Measurements from ENCODE around the gene EFCAB9. TPM values are rescaled to one million over a fixed set of nuclear protein-coding genes. Genes with fewer than 3 reads are reported as not detected.
"Not testable (repeated sequence)": the region's sequence is repeated elsewhere in the genome, so short reads cannot be mapped to it uniquely, and the experiment has no call there.

EFCAB9 gene
- polyA plus RNA-seq, 1 of the 3 experiments (the other 2 are of a cell fraction) = 0.10 TPM

DNA sequence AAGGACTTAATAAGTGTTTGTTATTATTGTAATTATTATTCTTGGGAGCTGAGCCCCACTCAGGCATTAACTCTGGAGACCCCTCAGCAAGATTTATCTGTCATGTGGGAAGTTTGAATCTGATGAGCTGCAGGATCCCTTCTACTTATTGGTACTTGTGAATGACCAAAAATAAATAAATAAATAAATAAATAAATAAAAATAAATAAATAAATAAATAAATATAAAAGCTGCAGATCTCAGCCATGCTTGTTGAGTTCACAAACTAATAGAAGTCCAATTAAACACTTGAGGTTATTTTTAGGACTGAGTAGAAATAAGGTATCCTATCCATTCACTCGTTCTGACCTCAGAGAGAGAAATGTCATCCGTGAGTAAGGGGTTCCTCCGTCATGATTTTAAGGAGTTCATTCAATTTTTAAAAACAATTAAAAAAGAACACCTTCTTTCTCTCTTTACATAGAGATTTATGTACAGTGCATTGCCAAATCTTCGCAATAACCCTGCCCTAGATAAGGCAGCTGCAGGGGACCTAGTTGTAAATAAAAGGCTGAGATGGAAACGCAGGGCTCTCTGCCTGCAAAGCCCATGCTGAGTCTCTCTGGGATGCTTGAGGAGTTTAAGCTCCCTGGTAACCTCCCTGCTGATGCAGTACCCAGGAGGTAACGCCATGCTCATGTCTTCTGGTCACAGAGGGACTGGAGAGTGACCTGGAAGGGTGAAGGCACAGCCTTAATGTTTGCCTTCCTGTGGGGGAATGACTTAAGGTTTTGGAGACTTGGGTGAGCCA lies 1.2 kb downstream of the EFCAB9 start:
- DNase-seq = no peak
- TF ChIP-seq RXRA (IDR thresholded peaks at IDR 0.05; ENCODE audit: borderline replicate concordance, low read depth) (no peak), RCOR1 (IDR thresholded peaks at IDR 0.05; ENCODE audit: low read length) (no peak)
- H3K4me3 ChIP-seq (ENCODE audit: low read depth in 2 of 2, low read length in 1 of 2) = no peak overlapping the region
- no peaks in the 10 kb centered on the region for H3K9me3 ChIP-seq
- H3K36me3 ChIP-seq (replicated peaks in 1 of 2; ENCODE audit: control insufficient read depth in 1 of 2, insufficient read depth in 2 of 2, low read length in 1 of 2) = no peaks in the 10 kb centered on the region
- H2AFZ ChIP-seq (ENCODE audit: low read depth) = no peak overlapping the region
- no peak overlapping the region for H3K9ac ChIP-seq
- H4K20me1 ChIP-seq (ENCODE audit: insufficient read depth) = no peaks in the 10 kb centered on the region
- H3K27me3 ChIP-seq (ENCODE audit: insufficient read depth) = no peaks in the 10 kb centered on the region
- no peaks in the 10 kb centered on the region for H3K4me1 ChIP-seq (ENCODE audit: control insufficient read depth in 1 of 2, insufficient read depth in 2 of 2, low read depth in 1 of 2, low read length in 1 of 2)
- ChIA-PET CTCF (interaction anchor here (0.6 to 1.7 kb wide), 3 partner anchors 88 to 803 kb away, joined by 3 to 4 read pairs (median 3); no protein-coding TSS in a partner anchor), POLR2A (no interaction called here)
- H3K27ac ChIP-seq (ENCODE audit: low read depth in 2 of 2, low read length in 1 of 2) = no peak overlapping the region
- WGBS (ENCODE audit: low lambda C conversion rate) = 94% methylated on average over 5 of the region's 6 CpGs
- H3K9me2 ChIP-seq = no peaks in the 10 kb centered on the region
- no peaks in the 10 kb centered on the region for H3K79me2 ChIP-seq (ENCODE audit: insufficient read depth)
- no peak overlapping the region for H3K4me2 ChIP-seq
- H3F3A ChIP-seq (replicated peaks; ENCODE audit: insufficient read depth) = no peaks in the 10 kb centered on the region

DNA sequence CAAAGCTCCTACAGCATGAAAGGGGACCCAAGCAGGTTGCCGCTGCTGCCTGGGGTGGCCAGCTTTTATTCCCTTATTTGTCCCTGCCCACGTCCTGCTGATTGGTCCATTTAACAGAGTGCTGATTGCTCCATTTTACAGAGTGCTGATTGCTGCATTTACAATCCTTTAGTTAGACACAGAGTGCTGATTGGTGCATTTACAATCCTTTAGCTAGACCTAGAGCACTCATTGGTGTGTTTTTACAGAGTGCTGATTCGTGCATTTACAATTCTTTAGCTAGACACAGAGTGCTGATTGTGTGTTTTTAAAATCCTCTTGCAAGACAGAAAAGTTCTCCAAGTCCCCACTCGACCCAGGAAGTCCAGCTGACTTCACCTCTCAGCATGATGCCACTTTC lies 3.8 kb downstream of the EFCAB9 start:
- 89% methylated on average over 4 of the region's 4 CpGs for WGBS (ENCODE audit: low lambda C conversion rate)
- CTCF ChIA-PET = interaction anchor here (0.6 to 1.1 kb wide), 2 partner anchors 15 to 86 kb away, joined by 3 read pairs; partner anchors contain the start of gene UBTD2
- H3F3A ChIP-seq (replicated peaks; ENCODE audit: insufficient read depth); DNase-seq; H3K36me3 ChIP-seq (replicated peaks in 1 of 2; ENCODE audit: control insufficient read depth in 1 of 2, insufficient read depth in 2 of 2, low read length in 1 of 2); H3K4me1 ChIP-seq (ENCODE audit: control insufficient read depth in 1 of 2, insufficient read depth in 2 of 2, low read depth in 1 of 2, low read length in 1 of 2); H3K9me3 ChIP-seq; H4K20me1 ChIP-seq (ENCODE audit: insufficient read depth); H3K27me3 ChIP-seq (ENCODE audit: insufficient read depth); H3K4me2 ChIP-seq; H3K79me2 ChIP-seq (ENCODE audit: insufficient read depth); H3K9ac ChIP-seq; POLR2A ChIA-PET; H3K27ac ChIP-seq (ENCODE audit: low read depth in 2 of 2, low read length in 1 of 2); H3K4me3 ChIP-seq (ENCODE audit: low read depth in 2 of 2, low read length in 1 of 2); H3K9me2 ChIP-seq; H2AFZ ChIP-seq (ENCODE audit: low read depth): not testable (repeated sequence)

DNA sequence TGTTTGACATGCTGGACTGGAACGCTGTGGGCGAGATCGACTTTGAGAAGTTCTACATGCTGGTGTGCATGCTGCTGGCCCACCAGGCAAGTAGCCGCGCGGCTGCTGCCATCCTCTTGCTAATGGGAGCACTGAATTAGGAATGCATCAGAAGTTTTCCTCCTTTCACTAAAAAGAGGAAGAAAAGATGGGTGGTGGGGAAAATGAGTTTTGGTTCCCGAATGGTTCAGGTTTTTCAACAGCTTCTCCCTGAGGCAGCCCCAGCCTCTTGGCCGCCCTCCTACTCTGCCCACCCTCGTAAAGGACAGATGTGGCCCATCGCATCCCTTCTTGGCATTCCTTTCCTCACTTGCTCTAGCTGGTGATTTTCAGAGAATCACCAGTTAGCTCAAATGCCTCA lies 5.5 kb downstream of the EFCAB9 start:
- Histone ChIP-seq H3K4me1 (ENCODE audit: control insufficient read depth in 1 of 2, insufficient read depth in 2 of 2, low read depth in 1 of 2, low read length in 1 of 2) (no peaks in the 10 kb centered on the region), H3K27ac (ENCODE audit: low read depth in 2 of 2, low read length in 1 of 2) (no peak overlapping the region), H3K9ac (no peak overlapping the region), H3K79me2 (ENCODE audit: insufficient read depth) (no peaks in the 10 kb centered on the region), H3K4me3 (ENCODE audit: low read depth in 2 of 2, low read length in 1 of 2) (no peak overlapping the region), H4K20me1 (ENCODE audit: insufficient read depth) (no peaks in the 10 kb centered on the region), H3F3A (replicated peaks; ENCODE audit: insufficient read depth) (no peaks in the 10 kb centered on the region), H3K4me2 (no peak overlapping the region), H3K27me3 (ENCODE audit: insufficient read depth) (no peaks in the 10 kb centered on the region), H3K9me2 (no peaks in the 10 kb centered on the region), H3K9me3 (no peaks in the 10 kb centered on the region), H3K36me3 (replicated peaks in 1 of 2; ENCODE audit: control insufficient read depth in 1 of 2, insufficient read depth in 2 of 2, low read length in 1 of 2) (peaks cover 0 to under 1% of the 10 kb centered on the region in 2 experiments), H2AFZ (ENCODE audit: low read depth) (no peak overlapping the region)
- WGBS (ENCODE audit: low lambda C conversion rate) = 96% methylated on average over 10 of the region's 10 CpGs
- no peak for TF ChIP-seq POLR2AphosphoS5 (IDR thresholded peaks at IDR 0.05; ENCODE audit: low read depth, low read length)
- no peak for TF ChIP-seq FOXM1 (IDR thresholded peaks at IDR 0.05; ENCODE audit: low read depth)
- no peak for TF ChIP-seq TEAD4 (IDR thresholded peaks at IDR 0.05; ENCODE audit: borderline replicate concordance, insufficient read depth)
- TF ChIP-seq MEF2A (IDR thresholded peaks at IDR 0.05; ENCODE audit: borderline replicate concordance, low read depth) = no peak
- no peak for TF ChIP-seq CHD2 (IDR thresholded peaks at IDR 0.05; ENCODE audit: low read length, partially characterized antibody)
- DNase-seq = no peak
- ChIA-PET POLR2A (no interaction called here), CTCF (interaction anchor here (2.1 kb wide), 1 partner anchor 11 kb away, joined by 12 read pairs; the partner anchor contains the start of gene STK10)
